HG03025 (cell line): ENCODE data around the gene TMEM88.

Experiments used
- ATAC-seq: cut with Tn5 transposase; IDR thresholded peaks from one replicate; pipeline ENCODE4 v1.9.1; 2021; ENCODE audit warnings: mild to moderate bottlenecking, moderate library complexity; ENCODE audit not compliant: unreplicated experiment, low FRiP score

TMEM88 gene

DNA sequence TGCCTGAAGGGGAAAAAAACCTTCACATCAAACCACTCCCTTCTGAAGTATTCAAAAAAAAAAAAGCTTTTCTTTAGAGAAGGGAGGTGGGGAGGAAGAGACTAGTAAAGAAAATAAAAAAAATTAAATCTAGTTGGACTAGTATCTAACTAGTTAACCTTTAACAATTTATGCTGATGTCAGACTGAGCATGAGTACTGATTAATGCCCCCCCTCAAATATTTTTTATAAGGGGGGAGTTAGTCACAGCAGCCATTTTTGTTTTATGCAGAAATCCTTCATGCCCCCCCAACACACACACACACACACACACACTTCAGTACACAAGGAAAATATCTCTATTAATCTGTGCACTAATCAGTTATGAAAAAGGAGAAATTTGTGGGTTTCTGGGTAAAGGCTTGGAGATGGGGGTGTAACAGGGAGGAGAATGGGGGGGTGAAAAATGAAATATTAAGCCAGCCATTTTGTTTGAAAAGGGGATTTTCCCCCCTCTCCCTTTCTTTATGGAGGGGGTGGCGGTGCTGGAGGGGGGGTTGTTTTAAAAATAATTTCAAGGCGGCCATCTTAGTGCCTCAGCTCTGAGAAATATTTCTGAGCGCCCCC lies 29.0 kb downstream of the TMEM88 start:
- ATAC-seq, result no peak

DNA sequence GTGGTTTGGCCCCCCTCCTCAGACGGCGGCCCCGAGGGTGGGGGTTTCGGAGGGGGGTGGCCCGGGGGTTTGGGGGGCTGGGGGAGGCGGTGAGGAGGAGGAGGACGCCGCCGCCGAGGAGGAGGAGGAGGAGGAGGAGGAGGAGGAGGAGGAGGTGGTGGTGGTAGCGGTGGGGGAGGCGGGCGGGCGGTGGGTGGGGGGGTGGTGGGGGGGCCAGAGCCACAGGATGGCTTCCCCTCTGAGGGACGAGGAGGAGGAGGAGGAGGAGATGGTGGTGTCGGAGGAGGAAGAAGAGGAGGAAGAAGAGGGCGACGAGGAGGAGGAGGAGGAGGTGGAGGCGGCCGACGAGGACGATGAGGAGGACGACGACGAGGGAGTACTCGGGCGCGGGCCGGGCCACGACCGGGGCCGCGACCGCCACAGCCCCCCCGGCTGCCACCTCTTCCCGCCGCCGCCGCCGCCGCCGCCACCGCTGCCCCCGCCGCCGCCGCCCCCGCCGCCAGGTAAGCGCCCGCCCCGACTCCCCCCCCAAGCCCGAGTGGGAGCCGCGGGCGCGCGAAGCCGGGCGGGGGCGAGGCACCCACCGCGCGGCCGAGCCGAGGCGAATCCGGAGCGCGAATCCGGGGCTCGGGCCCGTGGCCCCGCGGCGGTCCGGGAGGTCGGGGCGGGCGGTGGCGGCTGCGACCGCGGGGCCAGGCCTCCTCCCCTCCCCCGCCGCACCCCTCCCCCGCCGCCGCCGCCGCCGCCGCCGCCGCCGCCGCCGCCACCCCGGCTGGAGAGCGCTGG lies 29.9 kb downstream of the TMEM88 start:
- ATAC-seq, result no peak

DNA sequence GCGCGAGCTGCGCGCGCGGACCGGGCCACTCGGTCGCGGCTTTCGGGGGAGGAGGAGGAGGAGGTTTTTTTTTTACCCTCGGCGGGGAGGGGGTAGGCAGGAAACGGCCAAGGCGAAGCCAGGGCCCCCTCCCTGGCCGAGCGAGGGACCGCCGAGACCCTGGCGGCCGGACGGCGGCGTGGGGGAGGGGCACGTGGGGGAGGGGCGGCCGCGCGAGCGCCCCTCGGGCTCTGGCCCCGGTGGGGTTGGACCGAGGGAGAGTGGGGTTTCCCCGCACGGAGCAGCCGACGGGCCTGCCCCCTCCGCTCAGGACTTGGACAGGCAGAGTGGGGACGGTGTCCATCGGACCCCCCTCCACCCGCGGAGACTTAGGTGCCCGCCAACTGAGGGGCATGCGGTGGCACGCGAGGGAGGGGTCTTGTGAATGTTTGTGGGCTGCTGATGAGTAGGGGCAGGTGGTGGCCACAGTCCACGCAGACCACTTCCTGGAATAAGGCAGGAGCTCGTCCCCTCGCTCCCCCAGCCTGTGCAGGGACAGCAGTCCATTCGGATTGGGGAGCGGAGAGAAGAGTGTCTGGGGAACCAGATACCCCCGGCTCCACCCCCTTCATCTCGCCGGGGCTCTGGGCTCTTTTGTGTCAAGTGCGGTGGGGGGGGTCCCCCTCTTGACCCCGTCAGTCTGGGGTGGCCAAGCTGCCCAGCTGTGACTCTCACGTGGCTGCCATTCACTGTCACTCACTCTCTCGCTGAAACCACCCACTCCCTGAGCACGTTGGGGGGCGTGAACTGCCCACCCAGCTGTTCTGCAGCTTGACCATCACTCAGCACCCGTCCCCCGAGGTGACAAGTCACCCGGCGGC lies 30.7 kb downstream of the TMEM88 start:
- no peak for ATAC-seq

GRCh38 chr17:7886227-7887037 lies 31.6 kb downstream of the TMEM88 start:
- ATAC-seq, result no peak

DNA sequence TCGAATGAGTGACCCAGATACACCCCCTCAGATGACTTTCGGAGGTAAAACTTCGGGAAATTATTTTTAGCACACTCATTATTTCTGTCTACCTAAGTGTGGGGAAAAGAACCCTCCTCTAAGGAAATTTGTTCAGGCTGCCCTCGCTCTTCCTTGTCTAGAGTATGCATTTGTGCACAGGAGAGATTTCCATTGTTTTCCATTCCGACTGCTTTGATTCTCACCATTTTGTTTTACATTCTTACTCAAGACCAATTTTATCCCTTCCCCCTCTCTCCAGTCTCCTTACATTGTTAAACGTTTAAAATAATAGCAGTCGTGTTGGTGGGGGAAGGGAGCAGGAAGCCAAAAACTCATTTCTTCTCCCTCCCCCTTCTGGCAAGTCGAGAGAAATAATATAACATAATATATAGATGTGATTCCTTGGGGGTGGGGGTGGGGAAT lies 32.2 kb downstream of the TMEM88 start:
- ATAC-seq, result no peak

DNA sequence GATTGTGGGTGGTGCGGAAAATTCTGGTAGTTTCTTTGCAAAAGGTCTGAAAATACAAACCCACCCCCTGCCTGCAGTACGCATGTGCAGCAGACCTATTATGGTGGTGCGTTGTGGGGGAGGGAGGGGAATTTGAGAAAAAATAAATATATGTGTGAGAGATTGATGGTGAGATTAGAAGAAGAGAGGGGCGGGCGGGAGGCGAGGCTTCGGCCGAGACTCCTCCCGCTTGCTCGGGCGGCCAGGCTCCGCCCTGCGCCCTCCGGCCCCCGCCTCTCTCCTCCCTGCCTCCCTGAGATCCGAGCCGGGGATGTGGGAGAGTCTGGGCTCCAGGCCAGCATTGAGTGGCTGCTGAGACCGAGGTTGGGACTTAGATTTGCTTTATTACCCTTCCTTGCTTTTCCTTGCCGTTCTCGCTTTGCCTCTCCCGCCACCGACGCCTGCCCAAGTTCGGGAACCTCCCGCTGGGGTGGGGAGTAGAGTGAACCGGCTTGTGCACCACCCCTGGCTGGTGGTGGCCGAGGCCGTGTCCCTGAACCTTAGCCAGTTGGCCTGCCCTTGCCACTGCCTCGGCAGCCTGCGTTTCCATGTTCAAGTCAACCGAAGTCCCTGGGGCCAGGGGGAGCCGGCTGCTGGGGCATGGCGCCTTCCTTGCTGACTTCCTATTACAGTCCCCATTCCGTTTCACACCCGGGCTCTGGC lies 32.8 kb downstream of the TMEM88 start:
- ATAC-seq, result no peak

DNA sequence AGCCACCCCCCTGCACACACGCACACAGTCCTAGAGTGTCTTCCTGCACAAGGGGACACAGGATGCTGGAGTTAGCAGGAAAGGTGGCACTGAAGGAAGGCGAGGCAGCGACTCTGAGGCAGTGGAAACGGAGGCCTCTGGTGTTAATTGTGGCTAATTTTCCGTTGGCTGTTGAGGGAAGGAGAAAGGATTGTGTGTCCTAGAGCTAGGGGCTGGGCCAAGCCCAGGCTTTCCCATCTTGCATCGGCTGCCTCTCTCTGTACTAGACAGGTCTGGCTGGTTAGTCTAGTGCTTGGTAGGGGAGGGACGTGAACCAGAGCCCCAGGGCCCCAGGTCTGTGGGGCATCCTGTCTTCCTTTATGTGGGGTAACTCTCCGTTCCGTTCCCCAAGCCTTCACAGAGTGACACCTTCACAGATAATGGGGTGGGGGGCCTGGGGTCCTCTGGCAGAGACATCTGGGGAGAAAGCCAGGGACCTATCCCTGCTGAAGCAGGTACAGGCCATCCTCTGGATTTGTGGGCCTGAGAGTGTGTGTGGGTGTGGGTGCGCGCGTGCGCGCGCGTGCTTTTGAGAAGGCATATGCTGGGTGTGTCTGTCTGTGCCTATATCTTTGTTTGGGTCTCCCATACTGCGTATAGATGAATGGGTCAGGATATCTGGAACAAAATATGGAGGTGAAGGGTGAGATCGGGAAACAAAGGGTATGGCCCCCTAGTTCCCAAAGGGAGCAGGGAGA lies 33.5 kb downstream of the TMEM88 start, which contains the start of gene CHD3:
TSS of gene CHD3 (plus strand) at position 606 of the 737 bp plus-strand sequence. CDS start 212 bp downstream, outside the sequence.
- ATAC-seq, result no peak

GRCh38 chr17:7889166-7889955 lies 34.5 kb downstream of the TMEM88 start:
- ATAC-seq, result no peak

- no peak for ATAC-seq
Measured at GRCh38 chr17:7893187-7893880, 38.5 kb downstream of the TMEM88 start.

- ATAC-seq, result no peak
Measured at GRCh38 chr17:7894226-7894625, 39.4 kb downstream of the TMEM88 start.

DNA sequence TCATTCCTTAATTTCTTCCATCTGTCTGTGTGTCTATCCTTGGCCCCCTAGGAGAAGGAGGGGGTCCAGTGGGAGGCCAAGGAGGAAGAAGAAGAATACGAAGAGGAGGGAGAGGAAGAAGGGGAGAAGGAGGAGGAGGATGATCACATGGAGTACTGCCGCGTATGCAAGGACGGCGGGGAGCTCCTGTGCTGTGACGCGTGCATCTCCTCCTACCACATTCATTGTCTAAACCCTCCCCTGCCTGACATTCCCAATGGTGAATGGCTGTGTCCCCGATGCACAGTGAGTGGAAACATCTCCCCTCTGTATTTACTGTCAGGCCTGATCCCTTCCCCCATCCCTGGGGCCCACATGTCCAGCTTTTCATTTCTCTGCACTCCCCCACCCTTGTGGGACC lies 40.0 kb downstream of the TMEM88 start:
- ATAC-seq, result no peak

- no peak for ATAC-seq
Measured at GRCh38 chr17:7897090-7897489, 42.2 kb downstream of the TMEM88 start.

DNA sequence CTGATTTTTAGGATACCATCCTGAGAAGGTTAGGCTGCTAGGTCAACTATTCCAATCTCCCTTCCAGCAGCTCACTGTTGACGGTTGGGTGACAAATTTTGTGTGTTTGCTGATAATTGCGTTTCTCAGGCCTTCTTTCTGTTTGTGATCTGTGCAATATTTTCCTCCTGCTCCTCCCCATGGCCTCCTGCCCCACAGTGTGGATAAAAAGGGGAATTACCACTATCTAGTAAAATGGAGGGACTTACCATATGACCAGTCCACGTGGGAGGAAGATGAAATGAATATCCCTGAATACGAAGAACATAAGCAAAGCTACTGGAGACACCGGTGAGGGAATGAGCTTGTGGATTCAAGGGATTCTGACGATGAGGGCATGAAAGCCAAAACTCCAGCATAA lies 42.9 kb downstream of the TMEM88 start:
- no peak for ATAC-seq

DNA sequence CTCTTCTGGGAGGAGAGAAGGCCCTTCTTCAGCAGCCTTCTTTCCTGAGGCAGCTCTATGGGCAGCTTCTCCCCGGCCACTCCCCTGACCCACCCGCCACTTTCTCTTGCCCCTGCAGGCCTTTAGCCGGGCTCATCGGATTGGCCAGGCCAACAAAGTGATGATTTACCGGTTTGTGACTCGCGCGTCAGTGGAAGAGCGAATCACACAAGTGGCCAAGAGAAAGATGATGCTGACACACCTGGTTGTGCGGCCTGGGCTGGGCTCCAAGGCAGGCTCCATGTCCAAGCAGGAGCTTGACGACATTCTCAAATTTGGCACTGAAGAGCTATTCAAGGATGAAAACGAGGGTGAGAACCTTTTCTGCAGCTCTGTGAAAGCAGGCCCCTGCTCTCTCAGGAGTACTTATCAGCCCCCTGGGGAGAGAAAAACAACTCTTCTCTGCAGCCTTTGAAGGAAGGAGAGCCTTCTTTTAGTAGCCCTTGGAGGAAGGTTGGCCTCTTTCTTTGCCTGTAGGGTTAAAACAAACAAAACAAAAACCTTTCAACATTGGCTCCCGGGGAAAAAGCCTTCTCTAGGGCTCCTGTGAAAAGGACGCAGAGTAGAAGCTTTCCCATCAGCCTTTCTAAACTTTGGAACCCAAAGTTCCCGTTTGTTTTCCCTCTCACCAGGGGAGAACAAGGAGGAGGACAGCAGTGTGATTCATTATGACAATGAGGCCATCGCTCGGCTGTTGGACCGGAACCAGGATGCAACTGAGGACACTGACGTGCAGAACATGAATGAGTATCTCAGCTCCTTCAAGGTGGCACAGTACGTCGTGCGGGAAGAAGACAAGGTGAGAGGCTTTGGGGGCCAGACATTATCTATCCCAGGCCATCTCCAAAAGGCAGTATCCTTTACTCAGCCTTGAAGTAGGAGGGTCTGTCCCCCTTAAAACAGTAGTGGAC lies 48.6 kb downstream of the TMEM88 start:
- no peak for ATAC-seq
